Cardiac ventricle fibroblast (primary cell): ENCODE results near the gene TMEM207. TPM values are rescaled to one million over a fixed set of nuclear protein-coding genes. Genes with fewer than 3 reads are reported as not detected.

Source experiments
- total RNA-seq: library from RNA; depleted of rRNA; stranded (reverse); fragments of >200 nt; gene quantifications from 2 replicates; pipeline ENCODE4 v1.2.3, GENCODE V29; 2015

The TMEM207 gene
- not detected in 2 replicates for total RNA-seq

DNA sequence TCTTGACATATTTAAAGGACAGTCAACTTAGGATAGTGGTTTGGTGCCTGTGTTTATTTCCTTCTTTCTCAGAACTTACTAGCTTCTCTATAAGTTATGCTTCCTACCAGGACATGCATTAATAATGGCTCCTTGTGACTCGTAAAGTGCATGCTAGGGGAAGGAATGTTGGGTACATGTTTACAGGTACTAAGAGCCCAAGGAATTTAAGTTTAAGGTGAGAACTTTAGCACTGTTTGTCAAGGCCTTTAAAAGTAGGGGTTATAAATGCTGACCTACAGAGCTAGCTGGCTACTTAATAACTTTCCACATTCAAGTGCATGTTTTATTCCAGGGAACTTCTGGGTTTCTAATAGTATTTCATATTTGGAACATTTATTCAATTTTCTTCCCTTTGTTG, at the start of gene TMEM207:
TMEM207 (minus strand) TSS at position 101 of the 400 bp plus-strand sequence; CDS start at position 9, 92 bp downstream.

DNA sequence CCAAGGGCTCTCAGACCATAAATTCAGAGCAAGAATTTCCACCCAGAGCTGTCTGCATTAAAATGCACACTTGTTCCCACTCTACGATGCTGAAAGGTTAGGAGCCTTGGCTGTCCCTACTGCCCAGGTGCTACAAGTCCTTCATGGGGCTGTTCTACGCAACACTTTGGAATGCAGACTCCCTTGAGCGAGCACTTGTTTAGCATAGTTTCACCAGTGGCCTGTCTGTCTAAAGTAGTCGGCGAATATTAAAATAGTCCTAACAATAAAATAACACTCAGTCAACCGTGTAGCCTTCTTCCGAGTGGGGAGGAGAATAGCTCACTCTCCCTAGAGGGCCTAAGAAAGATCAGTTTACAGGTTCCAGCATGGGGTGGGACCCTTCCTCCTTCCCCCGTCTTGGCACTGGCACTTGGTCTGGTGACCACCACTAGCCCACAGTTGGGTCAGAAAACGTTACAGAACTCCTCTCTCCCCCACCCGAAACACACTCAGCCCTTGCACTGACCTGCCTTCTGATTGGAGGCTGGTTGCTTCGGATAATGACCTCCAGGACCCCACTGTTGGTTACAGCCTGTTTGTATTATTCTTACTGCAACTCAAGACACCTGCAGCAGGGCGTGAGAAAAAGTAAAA, 62.0 kb downstream of the TMEM207 start, which contains the start of gene CLDN16:
CLDN16 (plus strand) TSS at position 586 of the 636 bp plus-strand sequence. CDS start 167 bp downstream, outside the sequence.

Other genes starting within 250 kb of the TMEM207 start
- gene CLDN1, start 127.5 kb downstream of the TMEM207 start, total RNA-seq, result 0.06 TPM in 1 of 2 replicates, not detected in the other
- not detected in 2 replicates for gene CLDN16, start 61.7 kb downstream of the TMEM207 start, total RNA-seq
- gene IL1RAP, start 64.2 kb upstream of the TMEM207 start, total RNA-seq, result 14.3 and 22.0 TPM in 2 replicates